Measurements from ENCODE around the gene TDRD9.
"Not testable (repeated sequence)": the region's sequence is repeated elsewhere in the genome, so short reads cannot be mapped to it uniquely, and the experiment has no call there.

Gene TDRD9

DNA sequence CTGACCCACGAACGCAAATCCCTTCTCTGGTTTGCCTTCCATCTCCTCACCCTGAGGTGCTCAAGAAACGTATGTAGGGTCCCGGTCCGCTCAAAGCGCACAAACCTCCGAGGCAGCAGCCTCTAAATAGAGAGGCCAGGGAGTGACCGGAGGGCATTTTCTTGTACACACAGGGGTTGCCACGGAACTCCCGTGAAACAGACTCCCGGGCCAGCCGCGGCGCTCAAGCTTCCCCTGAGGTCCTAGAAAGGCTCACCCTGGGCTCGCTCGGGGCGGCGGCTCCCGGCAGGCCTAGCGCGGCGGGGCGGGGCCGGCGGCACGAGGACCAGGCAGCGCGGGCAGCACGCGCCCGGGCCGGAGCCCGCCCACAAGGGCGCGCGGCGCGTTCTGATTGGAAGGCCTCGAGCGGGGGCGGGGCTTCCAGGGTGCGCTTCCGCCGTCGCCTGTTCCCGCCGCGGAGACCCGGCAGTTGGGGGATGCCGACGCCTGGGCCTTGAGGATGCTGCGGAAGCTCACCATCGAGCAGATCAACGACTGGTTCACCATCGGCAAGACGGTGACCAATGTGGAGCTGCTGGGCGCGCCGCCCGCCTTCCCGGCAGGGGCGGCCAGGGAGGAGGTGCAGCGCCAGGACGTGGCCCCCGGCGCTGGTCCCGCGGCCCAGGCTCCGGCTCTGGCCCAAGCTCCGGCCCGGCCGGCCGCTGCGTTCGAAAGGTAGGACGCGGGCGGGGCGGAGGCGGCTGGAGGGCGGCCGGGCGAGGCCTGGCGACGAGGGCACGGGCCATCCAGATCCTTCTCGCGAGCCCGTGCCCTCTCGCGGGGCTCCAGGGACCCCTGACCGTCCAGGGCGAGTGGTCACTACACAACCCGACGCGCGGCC lies at the start of gene TDRD9:
Gene TDRD9, plus strand, starts transcription at position 446 of the 880 bp plus-strand sequence. Its CDS starts 54 bp downstream, at position 500.
- DNase-seq = no peak

GRCh38 chr14:103879118-103879569 lies 49.1 kb upstream of the TDRD9 start:
- DNase-seq = no peak

GRCh38 chr14:103879570-103880347 lies 48.5 kb upstream of the TDRD9 start:
- no peak for DNase-seq

DNA sequence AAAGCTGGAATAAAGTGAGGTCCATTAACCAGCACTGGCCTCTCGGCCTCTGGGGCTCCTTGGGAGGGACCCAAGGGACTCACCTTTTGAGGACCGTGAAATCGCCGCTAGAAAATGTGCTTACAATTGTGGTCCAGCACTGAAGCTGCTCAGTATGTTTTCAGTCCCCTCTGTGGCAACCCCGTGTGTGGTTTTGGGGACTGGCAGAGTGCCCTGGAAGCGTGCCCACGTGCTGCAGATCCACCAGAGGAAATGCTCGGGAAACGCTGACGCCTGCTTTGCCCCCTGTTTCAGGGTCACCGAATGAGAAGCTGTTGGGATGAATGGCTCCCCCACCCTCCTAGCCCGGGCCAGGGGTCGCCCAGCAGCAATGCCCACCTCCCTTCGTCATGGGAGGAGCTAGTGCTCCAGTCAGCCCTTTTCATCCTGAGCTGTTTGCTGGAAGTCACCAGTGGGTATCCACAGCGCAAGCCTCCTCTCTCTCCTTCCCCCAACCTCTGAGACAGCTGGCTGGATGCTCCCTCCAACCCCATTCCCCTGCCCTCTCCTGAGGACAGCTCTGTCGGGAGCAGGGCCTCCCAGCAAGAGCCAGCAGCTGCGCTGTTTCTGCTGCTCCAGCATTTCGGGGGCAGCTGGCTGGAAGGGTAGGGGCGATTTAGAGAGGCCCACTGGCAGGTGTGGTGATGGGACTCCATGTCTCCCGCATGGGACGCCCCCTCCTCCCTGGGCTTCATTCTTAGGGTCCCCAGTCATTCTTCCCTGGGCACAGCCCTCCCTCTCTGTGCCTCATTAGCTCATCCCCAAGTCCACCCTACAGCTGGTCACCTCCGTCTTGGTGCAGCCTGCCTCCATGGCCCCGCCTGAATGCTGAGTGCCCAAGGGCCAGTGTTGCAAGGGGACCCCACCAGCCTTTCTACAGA lies 47.6 kb upstream of the TDRD9 start:
- no peak for DNase-seq

DNA sequence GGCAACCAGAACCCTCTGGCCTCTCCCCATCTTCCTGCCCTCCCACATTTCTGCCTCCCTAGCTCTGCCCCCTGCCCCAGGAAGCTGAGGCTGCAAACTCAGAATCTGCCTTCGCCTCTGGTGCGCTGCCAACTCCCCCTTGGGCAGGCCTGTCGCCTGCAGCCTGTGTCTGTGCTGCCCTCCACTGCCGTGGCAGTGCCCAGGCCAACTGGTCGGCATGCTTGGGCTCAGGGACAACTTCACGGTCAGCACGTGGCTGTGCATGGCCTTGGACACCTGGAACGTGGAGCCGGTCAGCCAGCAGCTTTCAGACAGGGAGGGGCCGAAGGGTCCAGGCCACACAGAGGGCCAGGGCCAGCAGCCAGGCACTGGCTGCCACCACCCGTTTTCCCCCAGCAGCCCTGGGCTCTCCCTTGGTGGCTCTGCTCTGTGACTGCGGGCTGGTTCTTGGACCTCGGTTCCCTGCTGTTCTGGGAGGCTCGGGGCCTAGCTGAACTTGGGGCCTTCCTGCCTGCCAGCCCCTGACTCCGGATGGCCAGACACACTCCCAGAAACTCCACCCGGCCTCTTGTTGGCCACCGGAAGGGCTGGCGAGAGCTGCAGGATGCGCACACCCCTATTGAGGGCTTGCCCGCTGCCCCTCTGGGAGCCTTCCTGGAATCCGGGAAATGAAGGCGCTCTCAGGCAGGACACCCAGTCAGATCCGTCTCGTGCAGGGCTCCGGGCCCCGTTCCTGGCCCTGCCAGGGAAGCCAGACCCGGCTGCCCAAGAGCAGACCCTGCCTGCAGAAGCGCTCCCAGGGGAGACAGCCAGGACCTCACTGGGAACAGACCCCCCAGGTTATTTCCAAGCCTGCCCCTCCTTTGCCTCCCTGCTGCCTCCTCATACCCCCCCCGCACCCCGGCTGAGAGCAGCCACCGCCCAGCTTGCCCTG lies 46.7 kb upstream of the TDRD9 start:
- no peak for DNase-seq

- DNase-seq = no peak
Measured at GRCh38 chr14:103882503-103883262, 45.6 kb upstream of the TDRD9 start.

- no peak for DNase-seq
Measured at GRCh38 chr14:103883263-103883523, 45.1 kb upstream of the TDRD9 start.

DNA sequence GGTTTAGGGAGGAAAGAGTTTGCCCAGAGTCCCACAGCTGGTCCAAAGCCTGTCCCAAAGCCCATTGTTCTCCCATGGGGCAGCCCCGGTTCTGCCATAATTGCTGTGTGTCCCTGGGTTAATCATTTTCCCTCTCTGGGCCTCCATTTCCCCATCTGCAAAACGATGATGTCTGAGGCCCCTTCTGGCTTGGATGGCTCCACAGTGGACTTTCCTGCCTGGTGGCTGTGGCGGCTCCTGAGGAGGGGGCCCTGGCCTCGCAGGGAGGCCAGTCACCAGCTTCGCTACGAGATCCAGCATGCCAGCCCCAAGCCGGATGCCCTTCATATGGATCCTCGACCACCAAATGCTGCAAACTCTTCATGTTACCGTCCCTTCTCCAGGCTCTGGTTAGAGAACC lies 43.4 kb upstream of the TDRD9 start:
- no peak for DNase-seq

GRCh38 chr14:103885509-103885932 lies 42.7 kb upstream of the TDRD9 start:
- DNase-seq = no peak

DNA sequence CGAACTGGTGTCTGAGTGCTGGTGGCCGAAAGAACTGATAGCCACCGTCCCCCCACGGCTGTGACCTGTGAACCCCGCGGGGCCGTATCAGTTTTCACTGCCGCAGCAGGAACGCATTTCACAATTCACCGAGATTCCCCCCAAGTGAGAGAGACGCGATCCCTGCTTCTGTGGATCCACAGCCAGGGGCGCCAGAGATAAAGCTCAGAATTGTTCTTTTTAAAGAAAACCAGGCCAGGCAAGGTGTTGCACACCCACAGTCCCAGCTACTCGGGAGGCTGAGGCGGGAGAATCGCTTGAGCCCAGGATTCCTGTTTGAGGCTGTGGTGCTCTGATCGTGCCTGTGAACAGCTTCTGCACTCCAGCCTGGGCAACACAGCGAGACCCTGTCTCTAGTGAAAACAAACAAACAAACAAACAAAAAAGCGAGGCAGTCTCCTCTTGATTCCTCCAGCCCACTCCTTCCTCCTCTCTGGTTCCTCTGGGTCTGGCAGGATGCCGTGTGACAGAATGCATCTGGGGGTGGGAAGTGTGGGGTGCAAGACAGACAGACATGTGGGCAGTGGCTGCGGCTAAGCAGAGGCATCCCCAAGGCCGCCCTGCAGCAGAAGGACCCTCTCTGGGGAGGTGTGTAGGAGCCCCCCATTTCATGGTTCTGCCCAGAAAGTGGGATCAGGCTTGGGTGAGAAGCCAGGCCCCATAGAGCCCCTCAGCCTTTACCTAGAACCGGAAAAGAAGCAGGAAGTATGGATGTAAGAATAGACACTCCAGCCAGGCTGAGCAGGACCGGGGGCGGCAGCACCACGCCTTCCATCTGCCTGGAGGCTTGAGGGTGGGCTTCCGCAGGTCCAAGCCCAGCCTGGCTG lies 41.7 kb upstream of the TDRD9 start:
- DNase-seq = no peak

- DNase-seq = no peak
Measured at GRCh38 chr14:103887170-103887501, 41.1 kb upstream of the TDRD9 start.

- DNase-seq = no peak
Measured at GRCh38 chr14:103887557-103888115, 40.6 kb upstream of the TDRD9 start.

DNA sequence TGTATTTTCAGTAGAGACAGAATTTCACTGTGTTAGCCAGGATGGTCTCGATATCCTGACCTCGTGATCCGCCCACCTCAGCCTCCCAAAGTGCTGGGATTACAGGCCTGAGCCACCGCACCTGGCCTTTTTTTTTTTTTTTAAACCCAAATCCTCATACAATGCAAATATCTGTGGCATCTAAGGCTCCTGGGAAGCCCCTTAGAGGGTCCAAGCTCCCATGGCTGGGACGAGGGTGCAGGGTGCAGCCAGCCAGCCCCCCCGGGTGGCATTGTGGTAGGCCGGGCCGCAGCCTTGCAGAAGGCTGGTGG lies 39.3 kb upstream of the TDRD9 start:
- DNase-seq = not testable (repeated sequence)

DNA sequence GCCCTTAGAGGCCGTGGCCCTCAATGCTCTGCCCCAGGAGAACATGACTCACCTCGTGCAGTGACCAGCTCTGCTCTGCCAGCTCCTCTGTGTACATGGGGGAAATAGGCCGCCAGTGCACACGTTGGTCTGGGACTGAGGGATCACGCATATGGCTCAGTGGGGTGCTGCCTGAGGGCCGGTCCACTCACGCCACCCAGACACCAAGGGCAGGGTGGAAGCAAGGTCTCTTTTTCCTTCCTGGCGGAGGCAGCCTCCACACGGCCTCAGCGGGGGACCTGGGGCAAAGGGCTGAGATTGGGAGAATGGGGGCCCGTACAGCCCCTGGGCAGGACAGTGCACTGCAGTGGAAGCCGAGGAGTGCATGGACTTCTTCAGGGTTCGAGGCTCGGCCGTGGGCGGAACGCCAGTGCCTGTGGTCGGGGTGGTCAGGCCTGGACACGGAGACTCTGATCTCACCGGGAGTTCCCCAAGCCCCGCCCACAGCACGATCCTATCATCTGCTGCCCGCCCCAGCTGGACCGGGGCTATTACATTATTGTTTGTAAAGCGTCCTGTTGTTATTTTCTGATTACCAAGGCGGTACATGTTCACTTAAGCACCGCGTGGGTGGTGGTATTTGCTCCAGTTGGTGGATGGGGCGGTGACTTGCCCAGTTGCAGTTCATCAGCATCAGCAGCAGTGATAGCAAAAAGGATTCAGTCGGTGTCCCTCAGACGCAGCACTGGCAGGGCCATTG lies 38.8 kb upstream of the TDRD9 start:
- DNase-seq = no peak

- DNase-seq = no peak
Measured at GRCh38 chr14:103890052-103890371, 38.2 kb upstream of the TDRD9 start.

- DNase-seq = no peak
Measured at GRCh38 chr14:103890821-103891666, 37.2 kb upstream of the TDRD9 start.

DNA sequence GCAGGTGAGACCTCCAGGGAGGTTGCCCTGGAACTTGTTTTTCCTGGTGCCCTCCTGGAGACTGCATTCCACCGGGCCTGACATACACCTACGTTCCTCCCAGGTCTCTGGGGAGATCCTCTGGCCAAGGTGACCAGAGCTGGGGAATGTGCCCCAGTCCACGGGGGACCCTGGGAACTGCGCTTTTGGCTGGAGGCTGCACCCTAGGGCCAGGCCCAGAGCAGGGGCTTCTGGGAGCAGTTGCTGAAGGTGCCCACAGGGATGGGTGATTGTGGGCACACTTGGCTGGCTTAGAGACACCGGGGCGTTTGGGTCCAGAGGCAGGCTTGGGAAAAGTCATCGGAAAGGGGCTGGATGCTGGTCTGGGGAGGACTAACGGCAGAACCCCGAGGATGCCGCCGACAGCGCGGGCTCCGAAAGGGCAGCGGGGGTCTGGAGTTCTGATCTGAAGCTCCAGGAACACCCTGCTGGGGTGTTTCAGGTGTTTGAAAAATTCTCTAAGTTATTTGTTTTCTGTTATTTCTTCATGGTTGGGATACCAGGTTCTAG lies 36.5 kb upstream of the TDRD9 start:
- DNase-seq = no peak

GRCh38 chr14:103892247-103892646 lies 36.0 kb upstream of the TDRD9 start:
- DNase-seq = no peak
